AG10803 (cell line): ENCODE measurements around the gene ANAPC5.

Source experiments
- DNase-seq: peaks from one replicate; pipeline ENCODE4 v3.0.0; 2010; ENCODE audit warnings: low read depth
- H3K4me3 ChIP-seq: 2 replicates; pipeline ENCODE4 v1.5.1; 2011; ENCODE audit warnings: mild to moderate bottlenecking, low read length, control low read depth
- CTCF ChIP-seq: conservative IDR thresholded peaks from 2 replicates; pipeline ENCODE4 v1.5.1; 2011; ENCODE audit warnings: mild to moderate bottlenecking, low read length, control low read depth, inconsistent platforms

ANAPC5 gene

GRCh38 chr12:121277374-121277759 is 74.8 kb downstream of the ANAPC5 start:
- H3K4me3 ChIP-seq: no peak overlapping the region
- DNase-seq: no peak
- TF ChIP-seq CTCF: no peak

GRCh38 chr12:121274036-121274763 is 78.0 kb downstream of the ANAPC5 start:
- H3K4me3 ChIP-seq: no peak overlapping the region
- DNase-seq: no peak
- no peak for TF ChIP-seq CTCF

- no peak for DNase-seq
Observed at GRCh38 chr12:121273364-121273896, 78.8 kb downstream of the ANAPC5 start.

GRCh38 chr12:121267822-121268221 is 84.4 kb downstream of the ANAPC5 start:
- DNase-seq: no peak
- H3K4me3 ChIP-seq: no peak overlapping the region
- no peak for TF ChIP-seq CTCF

More at GRCh38 chr12:121273364-121273896, 78.8 kb downstream of the ANAPC5 start:
- H3K4me3 ChIP-seq: no peak overlapping the region
- no peak for TF ChIP-seq CTCF

- TF ChIP-seq CTCF: no peak
- DNase-seq: no peak
- no peak overlapping the region for H3K4me3 ChIP-seq
Observed at GRCh38 chr12:121264951-121265515, 87.2 kb downstream of the ANAPC5 start.

GRCh38 chr12:121264135-121264534 is 88.1 kb downstream of the ANAPC5 start:
- no peak for TF ChIP-seq CTCF
- no peak overlapping the region for H3K4me3 ChIP-seq
- DNase-seq: no peak
